BE2C (cell line): ENCODE measurements around the gene PEPD.
A peak's percentile ranks its signal among the peaks of the same experiment; 100 is the strongest.

Experiments
- DNase-seq: peaks from one replicate; pipeline ENCODE4 v3.0.0-alpha.2; 2020
- H3K27me3 ChIP-seq: fragments of 250-450 bp; sonication (Bioruptor Pico); 2 replicates; pipeline ENCODE4 v1.5.1; 2020; ENCODE audit warnings: mild to moderate bottlenecking
- H3K36me3 ChIP-seq: fragments of 250-450 bp; sonication (Bioruptor Pico); 2 replicates; pipeline ENCODE4 v1.5.1; 2020; ENCODE audit warnings: mild to moderate bottlenecking
- H3K4me1 ChIP-seq: fragments of 250-450 bp; sonication (Bioruptor Pico); 2 replicates; pipeline ENCODE4 v1.5.1; 2020
- H3K4me3 ChIP-seq: 2 replicates; pipeline ENCODE4 v1.5.1; 2011; ENCODE audit warnings: low read depth, low read length
- H3K9me3 ChIP-seq: fragments of 250-450 bp; sonication (Bioruptor Pico); 2 replicates; pipeline ENCODE4 v1.5.1; 2020
- TF ChIP-seq, protein P1 (sequence below): IDR thresholded peaks from 2 replicates; pipeline ENCODE4 v1.5.1; 2012; ENCODE audit warnings: mild to moderate bottlenecking, low read depth, low read length

The PEPD gene

DNA sequence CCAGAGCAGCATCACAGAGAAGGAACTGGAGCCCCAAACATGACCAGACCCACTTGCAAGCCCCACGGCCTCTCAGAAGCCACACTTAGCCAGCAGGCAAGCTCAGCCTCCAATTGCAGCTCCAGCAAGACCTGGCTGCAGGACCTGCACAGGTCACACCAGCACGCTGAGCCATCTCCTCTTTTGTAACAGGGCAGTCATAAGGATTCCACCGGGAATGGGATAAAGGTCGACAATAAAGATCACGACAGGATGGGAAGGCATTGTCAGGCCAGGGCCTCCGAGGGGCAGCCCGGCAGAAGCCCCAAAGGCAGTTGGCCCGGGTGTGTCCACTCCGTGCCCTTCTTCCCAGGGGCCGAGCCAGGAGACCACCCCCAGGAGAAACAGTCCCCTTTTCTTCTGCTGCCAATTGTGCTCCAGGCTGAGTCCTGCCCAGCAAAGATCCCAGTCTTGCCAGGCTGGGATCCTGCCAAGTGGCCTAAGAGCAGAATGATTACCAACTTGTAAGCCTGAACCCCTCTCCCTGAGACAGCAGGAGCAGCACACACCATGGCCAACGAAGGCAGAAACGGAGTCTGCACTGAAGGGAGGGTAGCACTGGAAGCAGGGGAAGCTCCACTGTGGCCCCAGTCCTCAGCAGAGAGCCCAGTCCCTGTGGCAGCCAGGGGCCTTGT is 12.5 kb downstream of the PEPD start:
- no peaks in the 10 kb centered on the region for H3K9me3 ChIP-seq
- TF ChIP-seq, protein P1, sequence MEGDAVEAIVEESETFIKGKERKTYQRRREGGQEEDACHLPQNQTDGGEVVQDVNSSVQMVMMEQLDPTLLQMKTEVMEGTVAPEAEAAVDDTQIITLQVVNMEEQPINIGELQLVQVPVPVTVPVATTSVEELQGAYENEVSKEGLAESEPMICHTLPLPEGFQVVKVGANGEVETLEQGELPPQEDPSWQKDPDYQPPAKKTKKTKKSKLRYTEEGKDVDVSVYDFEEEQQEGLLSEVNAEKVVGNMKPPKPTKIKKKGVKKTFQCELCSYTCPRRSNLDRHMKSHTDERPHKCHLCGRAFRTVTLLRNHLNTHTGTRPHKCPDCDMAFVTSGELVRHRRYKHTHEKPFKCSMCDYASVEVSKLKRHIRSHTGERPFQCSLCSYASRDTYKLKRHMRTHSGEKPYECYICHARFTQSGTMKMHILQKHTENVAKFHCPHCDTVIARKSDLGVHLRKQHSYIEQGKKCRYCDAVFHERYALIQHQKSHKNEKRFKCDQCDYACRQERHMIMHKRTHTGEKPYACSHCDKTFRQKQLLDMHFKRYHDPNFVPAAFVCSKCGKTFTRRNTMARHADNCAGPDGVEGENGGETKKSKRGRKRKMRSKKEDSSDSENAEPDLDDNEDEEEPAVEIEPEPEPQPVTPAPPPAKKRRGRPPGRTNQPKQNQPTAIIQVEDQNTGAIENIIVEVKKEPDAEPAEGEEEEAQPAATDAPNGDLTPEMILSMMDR, result no peak
- no peak for DNase-seq
- H3K4me3 ChIP-seq, result no peak overlapping the region
- H3K27me3 ChIP-seq, result no peaks in the 10 kb centered on the region
- peaks cover 41% of the 10 kb centered on the region for H3K4me1 ChIP-seq
- peaks cover 4% of the 10 kb centered on the region; the same call in 1 of the 2 replicates for H3K36me3 ChIP-seq

DNA sequence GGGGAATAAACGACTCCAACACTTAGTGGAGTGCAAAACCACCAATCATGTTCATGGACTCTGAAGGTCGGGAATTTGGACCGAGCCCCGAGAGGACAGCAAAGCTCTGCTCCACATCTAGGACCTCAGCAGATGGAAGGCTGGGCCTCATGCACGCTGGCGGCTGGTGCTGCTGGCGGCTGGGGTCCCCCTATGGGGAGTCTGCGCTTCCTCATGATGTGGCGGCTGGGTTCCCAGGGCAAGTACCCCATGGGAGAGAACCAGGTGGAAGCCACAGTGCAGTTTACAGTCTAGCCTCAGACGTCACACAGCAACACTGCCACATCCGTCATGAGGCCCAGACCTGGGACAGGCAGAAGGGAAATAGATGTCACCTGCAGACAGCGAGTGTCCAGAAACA is 13.2 kb downstream of the PEPD start:
- DNase-seq, result no peak
- Histone ChIP-seq H3K27me3 (no peaks in the 10 kb centered on the region), H3K9me3 (no peaks in the 10 kb centered on the region), H3K4me3 (no peak overlapping the region), H3K4me1 (peaks cover 46% of the 10 kb centered on the region), H3K36me3 (peaks cover 4% of the 10 kb centered on the region; the same call in 1 of the 2 replicates)
- TF ChIP-seq, protein P1, result no peak

DNA sequence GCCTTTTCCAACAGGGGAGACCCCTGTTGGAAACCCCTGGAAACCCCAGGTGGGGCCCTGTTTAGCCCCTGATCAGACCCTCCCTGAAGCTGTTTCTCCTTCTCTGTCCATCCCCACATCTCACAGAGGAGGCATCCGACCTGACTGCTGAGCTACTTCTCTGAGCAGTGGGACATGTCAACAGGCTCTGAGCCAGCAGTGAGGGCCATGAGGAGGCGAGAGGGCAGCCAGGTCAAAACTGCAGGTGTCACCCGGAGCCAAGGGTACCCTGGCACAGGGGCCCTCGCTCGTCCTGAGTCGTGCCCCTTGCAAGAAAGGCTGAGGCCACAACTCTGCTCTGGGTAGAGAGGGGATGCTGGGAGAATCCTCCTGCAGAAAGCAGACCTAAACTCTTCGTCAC is 13.6 kb downstream of the PEPD start:
- DNase-seq, result no peak
- Histone ChIP-seq H3K4me1 (peaks cover 50% of the 10 kb centered on the region), H3K9me3 (no peaks in the 10 kb centered on the region), H3K36me3 (peaks cover 4% of the 10 kb centered on the region; the same call in 1 of the 2 replicates), H3K27me3 (no peaks in the 10 kb centered on the region), H3K4me3 (no peak overlapping the region)
- TF ChIP-seq, protein P1, result no peak

DNA sequence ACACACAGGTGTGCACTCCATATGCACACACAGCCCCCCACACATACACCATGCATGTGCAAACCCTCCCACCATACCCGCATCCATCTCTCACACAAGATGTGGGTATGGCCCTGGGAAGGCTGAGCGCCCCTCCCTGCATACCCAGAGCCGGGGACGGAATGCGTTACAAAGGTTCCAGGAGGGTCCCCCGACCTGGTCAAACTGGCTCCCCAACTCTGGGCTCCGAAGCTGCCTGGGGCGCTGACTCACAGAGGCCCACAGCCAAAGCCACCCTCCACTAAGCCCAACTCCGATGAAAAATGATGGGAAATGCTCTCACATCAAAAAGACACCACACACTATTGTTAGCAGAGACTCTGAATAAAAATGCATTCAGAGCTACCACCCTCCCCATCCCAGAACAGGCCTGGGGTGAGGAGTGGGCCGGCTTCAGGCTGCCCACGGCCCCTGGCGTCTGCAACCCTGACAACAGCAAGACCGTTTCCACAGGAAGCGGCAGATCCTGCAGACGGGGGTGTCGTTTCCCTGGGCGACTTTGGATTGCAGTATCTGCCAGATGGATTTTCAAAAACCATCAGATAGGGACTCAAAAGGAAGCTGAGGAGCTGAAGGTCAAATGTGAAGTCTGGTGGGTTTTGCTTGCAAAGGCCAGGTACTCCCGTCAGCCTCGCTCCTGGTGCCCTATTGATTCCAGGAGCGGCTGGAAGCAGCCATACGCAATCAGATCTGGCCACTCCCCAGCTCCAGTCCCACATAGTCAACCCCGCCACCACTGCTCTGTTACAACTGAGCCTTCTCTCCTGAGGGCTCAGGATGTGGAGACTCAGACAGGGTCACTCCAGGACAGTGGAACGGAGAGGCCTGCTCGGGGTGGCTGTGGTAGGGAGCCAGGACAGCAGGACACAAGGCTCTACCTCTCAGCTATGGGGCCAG is 14.3 kb downstream of the PEPD start:
- no peaks in the 10 kb centered on the region for H3K9me3 ChIP-seq
- peak overlapping the region; percentile 0; the same call in 1 of the 2 replicates for H3K4me3 ChIP-seq
- H3K36me3 ChIP-seq, result peaks cover 4% of the 10 kb centered on the region; the same call in 1 of the 2 replicates
- H3K27me3 ChIP-seq, result no peaks in the 10 kb centered on the region
- H3K4me1 ChIP-seq, result peaks cover 51% of the 10 kb centered on the region
- peak; percentile 90 for DNase-seq
- TF ChIP-seq, protein P1, result no peak

DNA sequence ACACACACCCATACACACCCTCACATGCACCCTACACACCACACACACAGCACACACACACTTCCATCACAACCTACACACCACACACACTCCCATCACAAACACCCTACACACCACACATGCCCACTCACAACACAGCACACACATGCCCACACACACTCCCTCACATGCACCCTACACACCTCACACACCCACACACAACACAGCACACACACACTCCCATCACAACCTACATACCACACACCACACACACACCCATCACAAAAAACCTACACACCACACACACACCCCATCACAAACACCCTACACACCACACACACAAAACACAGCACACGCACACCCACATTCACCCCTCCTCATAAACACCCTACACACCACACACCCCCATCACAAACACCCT is 15.1 kb downstream of the PEPD start:
- H3K9me3 ChIP-seq, result no peaks in the 10 kb centered on the region
- DNase-seq, result no peak
- H3K36me3 ChIP-seq, result 0 out of 2 replicates have a peak, but pooled peaks cover 4% of the 10 kb centered on the region
- H3K4me1 ChIP-seq, result peaks cover 51% of the 10 kb centered on the region
- no peaks in the 10 kb centered on the region for H3K27me3 ChIP-seq
- H3K4me3 ChIP-seq, result no peak overlapping the region
- TF ChIP-seq, protein P1, result no peak
